Keratinocyte (primary cell): ENCODE data around the gene TRAF3IP3. TPM values are rescaled to one million over a fixed set of nuclear protein-coding genes. Genes with fewer than 3 reads are reported as not detected.

Experiments used
- DNase-seq: peaks from one replicate; pipeline ENCODE4 v3.0.0-alpha.2; 2011; ENCODE audit warnings: low read depth, missing footprints, low spot score
- FAIRE-seq: peaks from 2 replicates; lab custom pipeline; 2011; peaks lifted over from hg19 to GRCh38; lab: Jason Lieb, UNC
- H2AFZ ChIP-seq: 2 replicates; pipeline ENCODE4 v1.6.0; 2012; ENCODE audit warnings: low read length, control low read depth, inconsistent platforms; ENCODE audit not compliant: control insufficient read depth
- H3K27ac ChIP-seq: 2 replicates; pipeline ENCODE4 v1.5.1; 2011; ENCODE audit warnings: low read length; ENCODE audit not compliant: control insufficient read depth, insufficient read depth
- H3K27me3 ChIP-seq: 3 replicates; pipeline ENCODE4 v1.6.0; 2011; ENCODE audit warnings: low read length; ENCODE audit not compliant: control insufficient read depth, insufficient read depth; ENCODE audit errors: extremely low read depth
- H3K36me3 ChIP-seq, 2 experiments: 2 replicates in 1 of 2; 3 replicates in 1 of 2; pipeline ENCODE4 v1.5.1; 2011; ENCODE audit warnings: low read length in 2 of 2, mild to moderate bottlenecking in 1 of 2; ENCODE audit not compliant: control insufficient read depth in 2 of 2, insufficient read depth in 2 of 2; ENCODE audit errors: extremely low read depth in 1 of 2
- H3K4me1 ChIP-seq: 3 replicates; pipeline ENCODE4 v1.5.1; 2011; ENCODE audit warnings: low read length; ENCODE audit not compliant: control insufficient read depth, insufficient read depth; ENCODE audit errors: extremely low read depth
- H3K4me2 ChIP-seq: 3 replicates; pipeline ENCODE4 v1.6.0; 2011; ENCODE audit warnings: low read depth, low read length; ENCODE audit not compliant: control insufficient read depth, insufficient read depth; ENCODE audit errors: extremely low read depth
- H3K4me3 ChIP-seq, 3 experiments: fragments of 200-600 bp in 1 of 3; sonication (generic) in 1 of 3; 2 replicates in 2 of 3; 3 replicates in 1 of 3; pipeline ENCODE4 v1.5.1; 2011 to 2016; ENCODE audit warnings: low read length in 3 of 3, mild to moderate bottlenecking in 3 of 3, control low read depth in 2 of 3, inconsistent platforms in 1 of 3, low read depth in 1 of 3, mixed read lengths in 1 of 3, mixed run types in 1 of 3, moderate library complexity in 1 of 3; ENCODE audit not compliant: control insufficient read depth in 2 of 3, insufficient read depth in 2 of 3; ENCODE audit errors: extremely low read depth in 1 of 3
- H3K79me2 ChIP-seq: 2 replicates; pipeline ENCODE4 v1.6.0; 2012; ENCODE audit warnings: low read length; ENCODE audit not compliant: control insufficient read depth, insufficient read depth
- H3K9ac ChIP-seq: 3 replicates; pipeline ENCODE4 v1.6.0; 2011; ENCODE audit warnings: low read length; ENCODE audit not compliant: control insufficient read depth, insufficient read depth; ENCODE audit errors: extremely low read depth
- H3K9me1 ChIP-seq: 3 replicates; pipeline ENCODE4 v1.6.0; 2011; ENCODE audit warnings: low read length; ENCODE audit not compliant: control insufficient read depth, insufficient read depth; ENCODE audit errors: extremely low read depth
- H3K9me3 ChIP-seq: 2 replicates; pipeline ENCODE4 v1.5.1; 2012; ENCODE audit warnings: low read depth, low read length; ENCODE audit not compliant: control insufficient read depth
- H4K20me1 ChIP-seq: 3 replicates; pipeline ENCODE4 v1.6.0; 2011; ENCODE audit warnings: low read length; ENCODE audit not compliant: control insufficient read depth, insufficient read depth; ENCODE audit errors: extremely low read depth
- EZH2 ChIP-seq: IDR thresholded peaks from one replicate; pipeline ENCODE4 v1.6.1; 2012; ENCODE audit warnings: inconsistent platforms, mild to moderate bottlenecking, low read length, moderate library complexity
- dilution Hi-C: fragments of 300-500 bp; cut with MboI; formaldehyde crosslinking; loops from one replicate; pipeline ENCODE4 v1.7.0; 2020; ENCODE audit warnings: low sequenced_read_pairs; ENCODE audit not compliant: extremely low pct_ligation_motif_present
- polyA plus RNA-seq, 5 experiments: library from polyadenylated mRNA; depleted of rRNA in 3 of 5; stranded (reverse) in 3 of 5; stranded (forward) in 1 of 5; unstranded in 1 of 5; fragments of >200 nt; gene quantifications; 1 replicate in 1 of 5; 2 replicates in 3 of 5; 3 replicates in 1 of 5; pipeline versions ENCODE4 v1.2.1 to v1.2.3, GENCODE V29; 2011 to 2012; ENCODE audit warnings: missing spikeins in 2 of 5, low read depth in 1 of 5, low replicate concordance in 1 of 5
- TF ChIP-seq, protein P1 (sequence below), 3 experiments: IDR thresholded peaks in 1 of 3; conservative IDR thresholded peaks in 1 of 3; optimal IDR thresholded peaks in 1 of 3; 2 replicates in 2 of 3; 3 replicates in 1 of 3; pipeline versions ENCODE3 to v1.5.1; 2011; ENCODE audit warnings: low read length in 3 of 3, mild to moderate bottlenecking in 3 of 3, moderate library complexity in 2 of 3, control low read depth in 1 of 3, inconsistent platforms in 1 of 3; ENCODE audit not compliant: insufficient read depth in 2 of 3; ENCODE audit errors: extremely low read depth in 1 of 3

Gene TRAF3IP3
- polyA plus RNA-seq, 1 donor (not counting 4 experiments of a cell fraction or from before 2014, with no cell fraction given), result 0.16 TPM

DNA sequence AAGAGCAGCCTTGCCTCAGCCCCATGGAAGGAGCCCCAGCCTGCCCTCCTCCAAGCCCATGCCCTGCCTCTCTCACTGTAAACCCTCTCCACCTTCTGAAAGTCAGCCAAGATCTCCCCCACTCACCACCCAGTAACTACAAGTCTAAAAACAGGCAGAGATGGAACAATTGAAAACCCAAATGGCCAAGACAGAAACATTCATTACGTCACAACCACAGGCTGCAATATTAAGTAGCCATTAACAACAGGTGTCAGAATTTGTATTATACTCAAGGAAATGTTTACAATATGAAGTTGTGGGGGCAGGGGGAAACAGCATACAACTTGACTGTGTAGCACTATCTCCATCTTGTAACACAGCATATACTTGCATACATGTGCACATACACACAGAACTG lies 47.7 kb downstream of the TRAF3IP3 start:
- peak overlapping the region; percentile 99 for H3K27ac ChIP-seq
- FAIRE-seq (peak; percentile 57), DNase-seq (no peak)

DNA sequence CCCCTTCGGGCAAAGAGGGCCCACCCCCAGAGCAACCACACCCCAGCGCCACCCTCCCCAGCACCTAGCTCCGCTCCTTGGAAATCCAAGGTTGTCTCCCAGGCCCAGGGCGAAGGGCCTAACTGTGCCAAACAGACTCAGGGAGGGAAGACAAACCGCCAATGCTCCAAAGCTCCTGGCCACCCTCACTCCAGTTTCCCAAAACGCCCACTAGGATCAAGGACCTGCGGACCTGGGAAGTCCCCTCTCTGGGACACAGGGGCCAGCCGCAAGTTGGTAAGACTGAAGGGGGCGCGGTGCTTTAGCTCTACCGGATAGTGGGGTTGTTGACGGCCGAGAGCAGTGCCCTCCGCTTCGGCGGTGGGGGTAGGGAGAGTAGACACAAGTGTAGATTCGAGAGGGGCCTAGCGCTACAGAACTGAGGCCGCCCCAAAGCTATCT lies 49.5 kb downstream of the TRAF3IP3 start:
- Histone ChIP-seq H3K36me3 (peaks cover 25 to 36% of the 10 kb centered on the region in 2 experiments), H3K4me1 (peaks cover 66% of the 10 kb centered on the region), H2AFZ (no peak overlapping the region), H3K27ac (peak overlapping the region; percentile 99), H4K20me1 (peaks cover 37% of the 10 kb centered on the region), H3K27me3 (no peaks in the 10 kb centered on the region), H3K4me2 (peak overlapping the region; percentile 67), H3K4me3 (peak overlapping the region; percentile 81 to 92 (median 90)), H3K9ac (peak overlapping the region; percentile 100), H3K79me2 (peaks cover 71% of the 10 kb centered on the region), H3K9me3 (no peaks in the 10 kb centered on the region), H3K9me1 (peaks cover 2% of the 10 kb centered on the region)
- TF ChIP-seq, protein P1, sequence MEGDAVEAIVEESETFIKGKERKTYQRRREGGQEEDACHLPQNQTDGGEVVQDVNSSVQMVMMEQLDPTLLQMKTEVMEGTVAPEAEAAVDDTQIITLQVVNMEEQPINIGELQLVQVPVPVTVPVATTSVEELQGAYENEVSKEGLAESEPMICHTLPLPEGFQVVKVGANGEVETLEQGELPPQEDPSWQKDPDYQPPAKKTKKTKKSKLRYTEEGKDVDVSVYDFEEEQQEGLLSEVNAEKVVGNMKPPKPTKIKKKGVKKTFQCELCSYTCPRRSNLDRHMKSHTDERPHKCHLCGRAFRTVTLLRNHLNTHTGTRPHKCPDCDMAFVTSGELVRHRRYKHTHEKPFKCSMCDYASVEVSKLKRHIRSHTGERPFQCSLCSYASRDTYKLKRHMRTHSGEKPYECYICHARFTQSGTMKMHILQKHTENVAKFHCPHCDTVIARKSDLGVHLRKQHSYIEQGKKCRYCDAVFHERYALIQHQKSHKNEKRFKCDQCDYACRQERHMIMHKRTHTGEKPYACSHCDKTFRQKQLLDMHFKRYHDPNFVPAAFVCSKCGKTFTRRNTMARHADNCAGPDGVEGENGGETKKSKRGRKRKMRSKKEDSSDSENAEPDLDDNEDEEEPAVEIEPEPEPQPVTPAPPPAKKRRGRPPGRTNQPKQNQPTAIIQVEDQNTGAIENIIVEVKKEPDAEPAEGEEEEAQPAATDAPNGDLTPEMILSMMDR (optimal IDR thresholded peaks at IDR 0.05 in 1 of 3, IDR thresholded peaks at IDR 0.05 in 1 of 3, conservative IDR thresholded peaks at IDR 0.05 in 1 of 3; ENCODE audit: extremely low read depth in 1 of 3, insufficient read depth in 2 of 3, low read length in 3 of 3), result peak in 2 of 3 experiments; percentile 2 to 6
- no peak for TF ChIP-seq EZH2
- DNase-seq, result no peak
- dilution Hi-C loops, result no loop called here
- no peak for FAIRE-seq

More for the DNA sequence above, 47.7 kb downstream of the TRAF3IP3 start:
- H3K4me2 ChIP-seq, result peak overlapping the region; percentile 67
- dilution Hi-C loops, result no loop called here
- H4K20me1 ChIP-seq, result peaks cover 49% of the 10 kb centered on the region
- TF ChIP-seq EZH2, result no peak
- TF ChIP-seq, protein P1 (optimal IDR thresholded peaks at IDR 0.05 in 1 of 3, IDR thresholded peaks at IDR 0.05 in 1 of 3, conservative IDR thresholded peaks at IDR 0.05 in 1 of 3; ENCODE audit: extremely low read depth in 1 of 3, insufficient read depth in 2 of 3, low read length in 3 of 3), result no peak
- no peak overlapping the region for H2AFZ ChIP-seq
- peak overlapping the region; percentile 100 for H3K9ac ChIP-seq
- no peaks in the 10 kb centered on the region for H3K9me3 ChIP-seq
- peaks cover 34 to 44% of the 10 kb centered on the region in 2 experiments for H3K36me3 ChIP-seq
- peaks cover 65% of the 10 kb centered on the region for H3K4me1 ChIP-seq
- H3K27me3 ChIP-seq, result no peaks in the 10 kb centered on the region
- H3K79me2 ChIP-seq, result peaks cover 87% of the 10 kb centered on the region
- H3K9me1 ChIP-seq, result peaks cover 2% of the 10 kb centered on the region
- H3K4me3 ChIP-seq, result peak overlapping the region; percentile 81 to 92 (median 90)
